ENCODE measurements around the gene PPP2R2B. TPM values are rescaled to one million over a fixed set of nuclear protein-coding genes. Genes with fewer than 3 reads are reported as not detected.

Gene PPP2R2B
- polyA plus RNA-seq, 1 donor = 1.2 TPM

- DNase-seq = no peak
These were observed 99.8 kb downstream of the PPP2R2B start for GRCh38 chr5:146778795-146779194.

DNA sequence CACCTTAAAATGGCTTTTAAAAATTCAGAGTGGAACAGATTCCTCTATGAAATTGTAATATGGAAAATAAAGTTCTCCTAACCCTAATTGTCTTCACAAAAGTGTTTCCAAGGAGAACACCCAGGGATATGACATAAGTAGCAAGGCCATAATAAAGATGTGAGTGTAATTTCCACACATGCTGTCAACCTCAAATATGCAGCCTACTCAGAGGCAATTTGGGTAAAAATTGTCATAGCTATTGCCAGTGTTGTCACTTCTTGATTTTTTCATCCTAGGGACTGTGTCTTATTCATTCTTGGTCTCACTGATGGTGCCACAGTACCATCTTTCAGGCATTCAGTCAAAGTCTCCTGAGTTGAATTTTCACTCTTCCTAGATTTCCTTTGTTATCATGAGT, 100.3 kb downstream of the PPP2R2B start:
- no peak for DNase-seq

- DNase-seq = no peak
These were observed 105.6 kb downstream of the PPP2R2B start for GRCh38 chr5:146772881-146773466.

DNA sequence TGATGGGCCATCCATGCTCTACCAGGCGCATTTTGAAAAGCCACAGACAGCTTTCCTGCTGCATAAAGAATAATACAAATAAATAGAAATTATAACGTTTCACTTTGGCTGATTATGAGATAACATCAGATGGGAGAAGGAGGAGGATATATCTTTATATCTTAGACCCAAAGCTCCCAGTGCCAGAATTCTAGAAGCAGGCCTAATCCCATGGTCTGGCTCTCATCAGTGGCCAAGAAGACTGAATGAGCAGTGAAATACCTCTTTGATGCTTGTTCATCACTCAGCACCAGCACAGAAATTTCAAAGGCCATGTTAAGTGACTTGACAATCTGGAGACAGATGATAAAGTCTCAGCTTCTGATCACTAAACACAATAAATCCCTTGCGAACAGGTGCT, 107.6 kb downstream of the PPP2R2B start:
- DNase-seq = no peak

DNA sequence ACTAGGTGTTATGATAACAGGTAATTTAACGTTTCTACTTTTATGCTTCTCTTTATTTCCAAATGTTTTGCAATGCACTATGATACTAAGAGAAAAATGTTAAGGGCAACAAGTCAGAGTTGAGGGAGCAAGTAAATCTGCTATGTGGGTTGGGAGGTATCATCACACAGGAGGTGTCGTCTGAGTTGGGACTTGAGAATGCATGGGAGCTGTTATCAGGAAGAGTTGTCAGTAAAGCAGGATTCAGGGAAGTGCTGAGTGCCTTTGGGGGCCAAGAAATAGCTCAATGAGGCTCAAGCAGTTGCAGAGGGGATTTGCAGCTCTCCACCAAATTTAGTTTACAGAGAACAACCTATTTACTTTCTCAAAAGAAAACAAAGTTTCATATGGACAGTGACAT, 108.0 kb downstream of the PPP2R2B start:
- no peak for DNase-seq

- DNase-seq = no peak
These were observed 111.0 kb downstream of the PPP2R2B start for GRCh38 chr5:146767534-146767933.

DNA sequence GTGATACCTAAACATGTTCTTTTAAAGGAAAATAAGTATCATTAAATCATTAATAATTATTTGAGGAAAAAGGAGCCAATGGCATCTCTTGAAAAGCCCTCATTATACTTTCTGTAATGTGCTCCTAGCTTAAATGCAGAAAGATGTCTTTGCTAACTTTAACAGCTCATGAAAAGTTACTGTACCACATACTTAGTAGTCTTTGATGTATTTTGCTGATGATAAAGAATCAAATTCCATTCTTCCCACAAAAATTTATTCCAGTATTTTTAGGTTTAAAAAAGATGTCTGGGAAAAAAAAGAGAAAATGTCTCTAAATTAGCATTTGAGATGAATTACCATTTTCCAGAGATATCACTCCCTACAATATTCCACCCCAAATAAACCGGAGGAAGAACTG, 112.5 kb downstream of the PPP2R2B start:
- no peak for DNase-seq

- DNase-seq = no peak
These were observed 113.3 kb downstream of the PPP2R2B start for GRCh38 chr5:146765089-146765832.

DNA sequence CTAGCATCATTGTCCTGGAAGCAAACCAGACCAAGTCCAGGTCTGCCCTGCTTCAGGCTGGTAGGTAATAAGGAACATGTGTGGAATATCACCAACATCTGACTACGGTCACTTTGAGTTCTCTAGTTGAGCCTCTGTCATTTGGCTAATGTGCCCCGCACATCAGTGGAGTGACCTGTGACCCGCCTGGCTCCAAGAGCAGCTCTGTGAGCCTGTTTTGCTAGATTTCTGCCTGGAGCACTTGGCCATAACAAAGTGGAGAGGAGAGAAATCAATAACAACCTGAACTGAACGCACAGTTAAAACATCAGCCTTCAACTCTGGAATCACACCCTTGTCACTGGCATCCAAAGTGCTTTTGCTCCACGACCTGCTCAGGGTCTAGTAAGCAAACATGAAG, 115.7 kb downstream of the PPP2R2B start:
- DNase-seq = no peak

DNA sequence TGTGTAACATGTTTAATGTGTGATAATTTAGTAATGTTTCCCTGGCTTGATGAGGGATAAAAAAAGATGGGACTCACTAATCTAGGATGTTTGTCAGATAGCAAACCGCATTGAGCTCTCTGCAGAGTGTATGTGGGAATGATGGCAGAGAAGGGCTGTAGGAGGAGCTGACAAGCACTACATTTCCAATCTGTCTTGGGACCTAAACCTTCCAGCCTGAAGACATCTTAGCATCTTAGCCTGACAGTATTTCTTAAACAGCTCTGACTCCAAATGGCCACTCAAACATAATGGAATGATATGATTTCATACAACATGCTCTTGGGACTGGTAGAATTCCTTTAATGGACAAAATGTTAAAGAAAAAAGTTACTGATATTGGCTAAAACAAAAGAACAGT, 116.7 kb downstream of the PPP2R2B start:
- DNase-seq = no peak

DNA sequence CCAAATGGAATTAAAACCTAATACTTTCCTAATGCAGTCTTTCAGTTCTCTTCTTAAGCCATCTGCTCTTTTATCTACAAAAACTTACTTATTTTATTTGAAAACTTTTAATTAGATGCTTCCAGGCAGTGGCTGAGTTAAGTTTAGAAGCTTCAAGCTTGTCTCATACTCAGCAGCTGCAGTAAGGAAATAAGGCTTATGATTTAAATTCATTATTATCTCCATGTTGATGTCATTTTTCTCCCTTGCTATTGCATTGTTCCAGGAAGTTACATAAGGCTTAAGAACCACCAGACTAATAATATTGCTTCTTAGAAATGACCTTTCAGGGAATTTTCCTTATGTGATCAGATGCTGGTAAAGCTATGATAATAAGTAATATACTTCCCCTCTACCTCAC, 119.6 kb downstream of the PPP2R2B start:
- no peak for DNase-seq

GRCh38 chr5:146758076-146758475, 120.5 kb downstream of the PPP2R2B start:
- no peak for DNase-seq

GRCh38 chr5:146756546-146756945, 122.0 kb downstream of the PPP2R2B start:
- no peak for DNase-seq

DNA sequence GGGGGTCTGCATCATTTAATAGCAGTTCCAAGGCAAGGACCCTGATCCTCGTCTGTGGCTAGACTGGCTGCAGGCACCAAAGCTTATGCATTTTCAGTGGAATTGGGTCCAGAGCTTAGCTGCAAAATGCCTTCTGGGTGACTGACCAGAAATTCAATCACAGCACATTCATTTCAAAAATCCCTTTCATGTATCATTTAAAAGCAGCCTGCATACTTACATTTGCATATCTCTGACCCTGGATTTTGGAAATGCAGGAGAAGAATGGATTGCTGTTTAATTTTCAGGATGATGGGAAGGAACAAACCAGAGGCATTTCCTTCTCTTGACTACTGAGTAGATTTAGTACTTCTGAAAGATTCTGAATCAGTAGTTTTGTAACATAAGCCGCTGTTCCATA, 122.8 kb downstream of the PPP2R2B start:
- no peak for DNase-seq

- no peak for DNase-seq
These were observed 123.9 kb downstream of the PPP2R2B start for GRCh38 chr5:146754621-146755020.

- DNase-seq = no peak
These were observed 124.9 kb downstream of the PPP2R2B start for GRCh38 chr5:146753641-146754040.

DNA sequence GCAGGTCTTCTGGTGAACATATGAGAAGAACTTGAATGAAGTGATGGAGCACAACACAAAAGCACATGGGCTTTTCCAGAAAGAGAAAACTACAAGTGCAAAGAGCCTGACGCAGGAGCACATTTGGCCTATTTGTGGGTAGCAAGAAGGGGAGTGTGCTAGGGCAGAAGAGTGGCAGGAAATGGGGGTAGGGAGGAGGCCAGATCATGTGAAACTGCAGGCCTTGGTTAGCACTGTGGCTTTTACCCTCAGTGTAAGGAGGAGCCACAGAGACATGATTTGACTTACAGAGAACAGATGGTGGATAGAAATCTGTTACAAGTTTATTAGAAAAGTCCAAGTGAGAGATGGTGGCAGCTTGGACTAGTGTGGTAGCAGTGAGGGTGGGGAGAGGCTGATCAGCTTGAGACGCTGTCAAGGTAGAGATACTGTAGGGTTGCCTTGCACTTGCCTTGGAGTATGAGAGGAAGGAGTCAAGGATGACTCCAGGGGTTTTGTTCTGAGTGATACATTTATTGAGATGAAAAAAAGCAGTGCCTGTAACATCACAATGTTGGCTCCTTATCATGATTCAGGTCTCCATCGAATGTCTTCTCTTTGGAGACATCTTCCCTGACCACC, 126.7 kb downstream of the PPP2R2B start:
- DNase-seq = no peak

GRCh38 chr5:146751054-146751453, 127.5 kb downstream of the PPP2R2B start:
- no peak for DNase-seq

DNA sequence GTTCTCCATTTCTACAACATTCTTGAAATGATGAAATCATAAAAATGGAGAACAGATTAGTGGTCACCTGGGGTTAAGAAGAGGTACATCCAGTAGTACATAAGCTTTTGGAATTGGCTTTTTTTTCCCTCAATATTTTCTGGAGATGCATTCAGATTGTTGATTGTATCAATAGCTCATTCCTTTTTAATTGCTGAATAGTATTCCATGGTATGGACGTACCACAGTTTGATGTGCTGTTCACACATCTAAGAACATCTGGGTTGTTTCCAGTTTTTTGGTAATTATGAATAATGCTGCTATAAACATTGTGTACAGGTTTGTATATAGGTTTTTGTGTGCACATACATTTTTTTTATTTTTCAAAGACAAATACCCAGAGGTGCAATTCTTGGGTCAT, 130.0 kb downstream of the PPP2R2B start:
- DNase-seq = no peak

- DNase-seq = no peak
These were observed 132.5 kb downstream of the PPP2R2B start for GRCh38 chr5:146745931-146746577.

GRCh38 chr5:146744068-146744745, 134.3 kb downstream of the PPP2R2B start:
- DNase-seq = peak; percentile 24

GRCh38 chr5:146734936-146735577, 143.5 kb downstream of the PPP2R2B start:
- DNase-seq = no peak

Measured in hindlimb muscle (tissue), 1 donor.